GM10266 (cell line): ENCODE results near the gene SV2B.

Source experiments
- DNase-seq: peaks from one replicate; pipeline ENCODE4 v3.0.0; 2012; ENCODE audit errors: extremely low spot score
- CTCF ChIP-seq: IDR thresholded peaks from 2 replicates; pipeline ENCODE4 v1.5.1; 2012; ENCODE audit warnings: mild to moderate bottlenecking, low read depth; ENCODE audit not compliant: control insufficient read depth, insufficient read depth; ENCODE audit errors: missing control alignments

SV2B gene

GRCh38 chr15:91065505-91065904, 34.6 kb upstream of the SV2B start:
- TF ChIP-seq CTCF = no peak
- DNase-seq = no peak

GRCh38 chr15:91067036-91067435, 33.0 kb upstream of the SV2B start:
- DNase-seq = no peak
- no peak for TF ChIP-seq CTCF

- TF ChIP-seq CTCF = no peak
- no peak for DNase-seq
These were observed 31.6 kb upstream of the SV2B start for GRCh38 chr15:91068436-91068835.

- DNase-seq = no peak
- TF ChIP-seq CTCF = no peak
These were observed 31.1 kb upstream of the SV2B start for GRCh38 chr15:91068966-91069365.

GRCh38 chr15:91070872-91071271, 29.2 kb upstream of the SV2B start:
- no peak for DNase-seq
- TF ChIP-seq CTCF = no peak

- no peak for TF ChIP-seq CTCF
- DNase-seq = no peak
These were observed 27.9 kb upstream of the SV2B start for GRCh38 chr15:91072161-91072560.

- no peak for DNase-seq
- no peak for TF ChIP-seq CTCF
These were observed 27.0 kb upstream of the SV2B start for GRCh38 chr15:91073077-91073476.
